Stimulated activated CD4-positive, alpha-beta T cell treated with anti-CD3 and anti-CD28 coated beads, Interleukin-12 subunit alpha, Interleukin-12 subunit beta, amount 100 ng/mL, for 4 hours (primary cell): ENCODE results near the gene PACSIN1.

Experiments used
- DNase-seq: peaks from one replicate; pipeline ENCODE4 v3.0.0-alpha.2; 2020

Gene PACSIN1

GRCh38 chr6:34465531-34466241 lies at the start of gene PACSIN1:
Gene PACSIN1, plus strand, starts transcription at chr6:34466076. Its CDS starts 60,230 bp downstream, at chr6:34526306.
- DNase-seq: peak; percentile 7

- DNase-seq: no peak
Observed at GRCh38 chr6:34416877-34417371, 49.0 kb upstream of the PACSIN1 start.

GRCh38 chr6:34418367-34418766 lies 47.5 kb upstream of the PACSIN1 start:
- DNase-seq: no peak

- DNase-seq: no peak
Observed at GRCh38 chr6:34423254-34423653, 42.6 kb upstream of the PACSIN1 start.

- DNase-seq: no peak
Observed at GRCh38 chr6:34424200-34425131, 41.4 kb upstream of the PACSIN1 start.

- DNase-seq: no peak
Observed at GRCh38 chr6:34425132-34425497, 40.8 kb upstream of the PACSIN1 start.

- peak; percentile 94 for DNase-seq
Observed at GRCh38 chr6:34425498-34426410, 40.1 kb upstream of the PACSIN1 start, which contains the start of gene RPS10. Gene RPS10, minus strand, starts transcription at chr6:34426069. Its CDS starts 848 bp downstream, at chr6:34425221.

GRCh38 chr6:34435916-34436315 lies 30.0 kb upstream of the PACSIN1 start:
- no peak for DNase-seq

- no peak for DNase-seq
Observed at GRCh38 chr6:34436803-34437643, 28.9 kb upstream of the PACSIN1 start.

GRCh38 chr6:34437644-34437970 lies 28.3 kb upstream of the PACSIN1 start:
- DNase-seq: no peak

- no peak for DNase-seq
Observed at GRCh38 chr6:34438705-34439104, 27.2 kb upstream of the PACSIN1 start.

GRCh38 chr6:34439442-34439841 lies 26.4 kb upstream of the PACSIN1 start:
- no peak for DNase-seq

- DNase-seq: no peak
Observed at GRCh38 chr6:34441526-34441925, 24.4 kb upstream of the PACSIN1 start.

- no peak for DNase-seq
Observed at GRCh38 chr6:34445313-34445860, 20.5 kb upstream of the PACSIN1 start.

- no peak for DNase-seq
Observed at GRCh38 chr6:34447386-34447785, 18.5 kb upstream of the PACSIN1 start.

- no peak for DNase-seq
Observed at GRCh38 chr6:34447910-34448309, 18.0 kb upstream of the PACSIN1 start.

GRCh38 chr6:34451192-34451591 lies 14.7 kb upstream of the PACSIN1 start:
- DNase-seq: no peak

- DNase-seq: no peak
Observed at GRCh38 chr6:34455831-34456230, 10.0 kb upstream of the PACSIN1 start.

GRCh38 chr6:34457382-34457741 lies 8.5 kb upstream of the PACSIN1 start:
- no peak for DNase-seq

- no peak for DNase-seq
Observed at GRCh38 chr6:34457742-34458735, 7.8 kb upstream of the PACSIN1 start.
